K562 (cell line): ENCODE data around the gene NDUFAF3. TPM values are rescaled to one million over a fixed set of nuclear protein-coding genes. Genes with fewer than 3 reads are reported as not detected.

Experiments
- BMI1 ChIP-seq: fragments of 150-350 bp; IDR thresholded peaks from 2 replicates; pipeline ENCODE4 v1.6.1; 2014; ENCODE audit warnings: low read length
- CEBPZ ChIP-seq: fragments of 150-350 bp; IDR thresholded peaks from 2 replicates; pipeline ENCODE4 v1.6.1; 2014; ENCODE audit warnings: low read depth, mild to moderate bottlenecking, low read length, borderline replicate concordance
- CSDE1 ChIP-seq, 2 experiments: fragments of 450-650 bp; IDR thresholded peaks; 2 replicates each; pipeline ENCODE4 v1.6.1; 2016; ENCODE audit warnings: mild to moderate bottlenecking in 1 of 2
- E2F3 ChIP-seq: fragments of 250-450 bp; sonication (Bioruptor Pico); IDR thresholded peaks from 2 replicates; pipeline ENCODE4 v1.4.0; 2020; ENCODE audit warnings: mild to moderate bottlenecking
- HDAC1 ChIP-seq, 2 experiments: fragments of 450-650 bp; IDR thresholded peaks; 2 replicates each; pipeline ENCODE4 v1.6.1; 2016 to 2017; ENCODE audit warnings: inconsistent platforms in 1 of 2, mild to moderate bottlenecking in 1 of 2, moderate library complexity in 1 of 2
- MAX ChIP-seq: sonication (generic); formaldehyde crosslinking; IDR thresholded peaks from 2 replicates; pipeline ENCODE4 v1.9.0; 2022; ENCODE audit warnings: mild to moderate bottlenecking, missing genetic modification reagents
- NUFIP1 ChIP-seq: fragments of 450-650 bp; IDR thresholded peaks from 2 replicates; pipeline ENCODE4 v1.6.1; 2018; ENCODE audit not compliant: partially characterized antibody
- PREB ChIP-seq: sonication (generic); formaldehyde crosslinking; IDR thresholded peaks from 2 replicates; pipeline ENCODE4 v1.8.1; 2023; ENCODE audit warnings: mild to moderate bottlenecking, missing genetic modification reagents
- RBFOX2 ChIP-seq: fragments of 200-400 bp; formaldehyde crosslinking; IDR thresholded peaks from 2 replicates; pipeline ENCODE4 v1.6.1; 2017; ENCODE audit warnings: low read depth, mild to moderate bottlenecking, low read length, moderate library complexity
- RNF219 ChIP-seq: fragments of 250-450 bp; sonication (Bioruptor Pico); IDR thresholded peaks from 2 replicates; pipeline ENCODE4 v1.5.0; 2022; ENCODE audit warnings: mild to moderate bottlenecking
- SRSF3 ChIP-seq: fragments of 200-400 bp; formaldehyde crosslinking; IDR thresholded peaks from 2 replicates; pipeline ENCODE4 v1.6.1; 2016; ENCODE audit warnings: mild to moderate bottlenecking, low read length, moderate library complexity; ENCODE audit not compliant: insufficient read depth
- STAT5B ChIP-seq: fragments of 250-450 bp; sonication (Bioruptor Pico); IDR thresholded peaks from 2 replicates; pipeline ENCODE4 v1.8.0; 2021; ENCODE audit warnings: mild to moderate bottlenecking, inconsistent platforms
- TBL1XR1 ChIP-seq, 2 experiments: IDR thresholded peaks; 2 replicates each; pipeline ENCODE4 v1.6.1; 2012; ENCODE audit warnings: improper control_type of control experiment in 2 of 2, low read length in 2 of 2, mild to moderate bottlenecking in 1 of 2
- TGIF2 ChIP-seq: sonication (generic); formaldehyde crosslinking; IDR thresholded peaks from 2 replicates; pipeline ENCODE4 v1.8.1; 2022; ENCODE audit warnings: mild to moderate bottlenecking, missing genetic modification reagents, moderate library complexity
- ZBTB43 ChIP-seq: sonication (generic); formaldehyde crosslinking; IDR thresholded peaks from 2 replicates; pipeline ENCODE4 v1.8.0; 2023; ENCODE audit warnings: mild to moderate bottlenecking, missing genetic modification reagents
- ZBTB9 ChIP-seq: fragments of 450-650 bp; formaldehyde crosslinking; IDR thresholded peaks from 2 replicates; pipeline ENCODE4 v1.4.0; 2020; ENCODE audit warnings: mild to moderate bottlenecking, moderate library complexity
- ZNF134 ChIP-seq: fragments of 250-450 bp; sonication (Bioruptor Pico); conservative IDR thresholded peaks from 2 replicates; pipeline ENCODE4 v1.4.0; 2020
- ZNF354B ChIP-seq: fragments of 250-450 bp; sonication (Bioruptor Pico); IDR thresholded peaks from 2 replicates; pipeline ENCODE4 v1.4.0; 2020
- polyA plus RNA-seq, 8 experiments: library from polyadenylated mRNA; depleted of rRNA in 4 of 8; stranded (reverse) in 5 of 8; unstranded in 3 of 8; fragments of >200 nt; fragmentation: Nextera tagmentation in 2 of 8; fragmentation: Illumina TruSeq in 1 of 8; extraction: Ambion mirVana in 2 of 8; extraction: Trizol in 1 of 8; gene quantifications; 2 replicates each; pipeline versions ENCODE4 v1.2.1 to v1.2.3, GENCODE V29; 2011 to 2014; ENCODE audit warnings: inconsistent platforms in 1 of 8, missing spikeins in 1 of 8
- total RNA-seq, 7 experiments: library from RNA; depleted of rRNA in 6 of 7; stranded (reverse); fragments of >200 nt in 6 of 7; fragmentation: Illumina TruSeq in 2 of 7; extraction: Trizol in 2 of 7; gene quantifications; 2 replicates each; pipeline versions ENCODE4 v1.2.1 to v1.2.3, GENCODE V29; 2011 to 2021; ENCODE audit warnings: low replicate concordance in 1 of 7

Gene NDUFAF3
- total and polyA plus RNA-seq, 9 of the 15 experiments (the other 6 are each of a cell fraction or from before 2014, with no cell fraction given) = 17.0 to 127 (median 36.3) TPM

GRCh38 chr3:49021813-49022687, at the start of gene NDUFAF3 (continued):
- TF ChIP-seq BMI1 (no peak), ZNF134 (CRISPR knock-in tag) (no peak), E2F3 (CRISPR knock-in tag) (no peak), TBL1XR1 (IDR thresholded peaks at IDR 0.05; ENCODE audit: low read length in 2 of 2) (no peak), PREB (CRISPR knock-in tag) (no peak), ZBTB43 (CRISPR knock-in tag) (peak; percentile 76; the same call in 1 of the 2 replicates), RNF219 (CRISPR knock-in tag) (no peak), MAX (CRISPR knock-in tag) (peak; percentile 62), SRSF3 (no peak), CEBPZ (no peak), HDAC1 (IDR thresholded peaks at IDR 0.05) (0 out of 4 replicates have a peak, but pooled peaks of 1 of the 2 experiments have one; percentile 48), STAT5B (CRISPR knock-in tag) (no peak), CSDE1 (IDR thresholded peaks at IDR 0.05) (no peak), TGIF2 (CRISPR knock-in tag) (no peak), RBFOX2 (no peak; the same call in 1 of the 2 replicates), ZNF354B (no peak), NUFIP1 (no peak), ZBTB9 (CRISPR knock-in tag) (0 out of 2 replicates have a peak, but pooled peaks have one; percentile 13)
